HG03175 (cell line): ENCODE data around the gene ACAD9.
"Not testable (repeated sequence)": the region's sequence is repeated elsewhere in the genome, so short reads cannot be mapped to it uniquely, and the experiment has no call there.

Source experiments
- ATAC-seq: cut with Tn5 transposase; IDR thresholded peaks from one replicate; pipeline ENCODE4 v1.9.1; 2021; ENCODE audit warnings: mild to moderate bottlenecking, moderate library complexity; ENCODE audit not compliant: unreplicated experiment

Gene ACAD9

DNA sequence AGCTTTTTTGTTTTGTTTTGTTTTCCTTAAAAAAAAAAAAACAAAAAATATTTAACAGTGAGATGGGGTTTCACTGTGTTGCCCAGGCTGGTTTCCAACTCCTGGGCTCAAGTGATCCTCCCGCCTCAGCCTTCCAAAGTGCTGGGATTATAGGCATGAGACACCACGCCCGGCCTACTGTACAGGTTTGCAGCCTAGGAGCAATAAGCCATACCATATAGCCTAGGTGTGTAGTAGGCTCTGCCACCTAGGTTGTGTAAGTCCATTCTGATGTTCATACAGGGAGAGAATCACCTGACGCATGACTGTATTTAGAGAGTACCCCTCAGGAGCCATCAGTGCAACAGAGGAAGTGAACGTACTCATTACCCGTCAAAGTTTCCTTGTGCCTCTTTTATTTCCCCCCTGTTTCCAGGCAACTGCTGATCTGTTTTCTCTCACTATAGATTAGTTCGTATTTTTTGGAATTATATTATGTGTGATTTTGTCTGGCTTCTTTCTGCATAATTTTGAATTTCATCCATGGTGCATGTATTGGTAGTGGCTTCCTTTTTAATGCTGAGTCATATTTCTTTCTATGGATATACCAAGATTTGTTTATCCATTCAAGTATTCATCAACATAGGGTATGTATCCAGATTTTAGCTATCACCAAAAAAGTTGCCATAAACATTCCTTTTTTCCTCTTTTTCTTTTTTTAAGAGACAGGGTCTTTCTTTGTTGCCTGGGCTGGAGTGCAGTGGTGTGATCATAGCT is 9.9 kb downstream of the ACAD9 start:
- no peak for ATAC-seq

DNA sequence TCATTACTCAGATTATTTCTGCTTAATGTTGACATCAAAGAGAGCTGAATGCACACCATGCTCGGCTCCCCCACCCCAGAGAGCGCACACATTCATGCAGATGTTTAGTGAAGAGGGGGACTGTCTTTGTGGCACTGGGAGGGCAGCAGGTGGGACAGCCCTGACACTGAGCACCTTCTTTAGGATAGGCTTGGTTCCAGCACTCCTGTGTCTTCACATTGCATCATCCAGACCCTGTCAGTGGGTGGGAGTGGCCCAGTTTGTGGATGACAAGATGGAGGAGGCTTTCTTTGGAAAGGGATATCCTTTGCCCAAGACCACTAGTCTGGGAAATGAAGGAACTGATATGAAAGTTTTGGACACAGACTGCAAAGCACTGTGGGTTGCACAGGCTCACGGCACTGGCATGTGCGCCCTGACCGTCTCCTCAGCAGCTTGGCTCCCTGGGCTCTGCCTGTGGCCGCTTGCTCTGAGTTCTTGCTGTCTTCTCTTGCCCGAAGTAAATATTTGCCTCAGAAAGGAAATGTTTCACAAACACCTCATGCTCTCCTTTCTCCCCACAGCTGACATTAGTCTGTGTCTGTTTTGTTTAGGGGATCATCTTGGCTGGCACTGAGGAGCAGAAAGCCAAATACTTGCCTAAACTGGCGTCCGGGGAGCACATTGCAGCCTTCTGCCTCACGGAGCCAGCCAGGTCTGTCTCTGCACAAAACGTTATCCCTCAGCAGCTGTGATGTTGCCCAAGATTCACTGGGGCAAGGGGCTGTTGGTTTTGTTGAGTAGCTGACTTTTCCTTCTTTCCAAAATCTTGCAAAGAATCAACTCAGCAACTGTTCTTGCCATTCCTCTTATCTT is 16.6 kb downstream of the ACAD9 start:
- no peak for ATAC-seq

- no peak for ATAC-seq
Measured at GRCh38 chr3:128902426-128902825, 23.0 kb downstream of the ACAD9 start.

DNA sequence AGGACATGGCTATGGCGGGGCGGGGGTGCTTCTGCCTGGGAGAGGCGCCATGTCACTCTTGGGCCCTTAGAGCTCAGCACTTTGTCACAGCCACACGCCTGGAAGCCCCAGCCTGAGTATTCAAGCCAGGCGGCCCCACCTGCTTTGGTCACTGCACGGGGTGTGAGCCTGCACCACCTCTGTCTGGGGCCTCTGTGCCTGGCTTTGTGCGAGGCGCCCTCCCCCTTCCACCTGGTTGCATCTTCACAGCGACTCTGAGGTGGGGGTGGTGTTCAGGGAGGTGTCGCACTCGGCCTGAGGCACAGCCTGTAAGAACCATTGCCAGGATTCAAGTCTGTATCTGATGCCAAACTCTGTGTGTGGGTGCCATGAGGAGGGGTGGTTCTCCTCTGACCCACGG is 24.1 kb downstream of the ACAD9 start:
- ATAC-seq = no peak

DNA sequence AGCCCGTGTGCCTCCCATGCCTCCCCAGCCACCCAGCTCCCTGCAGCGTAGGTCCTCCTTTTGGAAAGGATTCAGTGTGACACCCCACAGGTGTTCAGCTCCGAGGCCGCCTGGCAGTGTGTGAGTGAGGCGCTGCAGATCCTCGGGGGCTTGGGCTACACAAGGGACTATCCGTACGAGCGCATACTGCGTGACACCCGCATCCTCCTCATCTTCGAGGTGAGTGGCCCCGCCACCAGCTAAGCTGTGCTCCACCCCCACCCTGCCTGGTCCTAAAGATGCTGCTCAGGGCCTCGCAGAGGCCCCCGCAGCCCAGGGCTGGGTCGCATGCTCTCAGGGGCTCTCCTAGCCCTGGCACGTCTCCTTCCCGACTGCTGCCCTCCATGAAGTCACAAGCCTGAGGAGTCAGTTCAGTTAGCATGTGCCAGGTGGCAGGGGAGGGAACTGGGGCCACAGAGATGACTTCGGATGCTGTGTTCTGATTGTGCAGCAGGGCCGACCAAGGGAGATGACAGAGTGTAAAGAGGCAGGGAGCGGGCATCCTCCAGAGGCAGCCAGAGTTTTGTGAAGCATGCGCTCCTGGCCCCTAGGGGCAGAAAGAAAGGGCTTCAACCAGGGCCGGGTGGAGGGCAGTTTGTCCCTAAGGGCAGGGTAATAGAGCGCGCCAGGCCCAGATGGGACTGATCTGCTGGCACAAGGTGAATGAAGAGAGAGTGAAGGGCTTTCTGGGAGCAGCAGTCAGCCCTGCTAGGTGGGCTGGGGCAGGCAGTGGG is 26.8 kb downstream of the ACAD9 start:
- no peak for ATAC-seq

GRCh38 chr3:128906804-128907525 is 27.5 kb downstream of the ACAD9 start:
- no peak for ATAC-seq

GRCh38 chr3:128907706-128908445 is 28.5 kb downstream of the ACAD9 start:
- no peak for ATAC-seq

DNA sequence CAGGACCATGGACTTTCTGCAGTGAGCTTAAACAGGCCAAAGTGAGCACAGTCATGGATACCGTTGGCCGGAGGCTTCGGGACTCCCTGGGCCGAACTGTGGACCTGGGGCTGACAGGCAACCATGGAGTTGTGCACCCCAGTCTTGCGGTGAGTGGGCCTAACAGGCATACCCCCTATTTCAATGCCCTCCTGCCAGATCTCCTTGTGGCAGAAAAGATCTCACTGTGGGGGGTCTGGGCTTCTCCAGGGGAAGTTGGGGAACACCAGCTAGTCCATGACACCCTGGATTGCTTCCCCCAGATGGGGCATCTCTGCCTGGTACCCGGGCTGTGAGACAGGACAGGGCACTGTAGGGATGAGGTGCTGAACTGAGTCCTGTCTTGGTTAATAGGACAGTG is 29.5 kb downstream of the ACAD9 start:
- no peak for ATAC-seq

GRCh38 chr3:128910006-128910405 is 30.6 kb downstream of the ACAD9 start:
- ATAC-seq = no peak

DNA sequence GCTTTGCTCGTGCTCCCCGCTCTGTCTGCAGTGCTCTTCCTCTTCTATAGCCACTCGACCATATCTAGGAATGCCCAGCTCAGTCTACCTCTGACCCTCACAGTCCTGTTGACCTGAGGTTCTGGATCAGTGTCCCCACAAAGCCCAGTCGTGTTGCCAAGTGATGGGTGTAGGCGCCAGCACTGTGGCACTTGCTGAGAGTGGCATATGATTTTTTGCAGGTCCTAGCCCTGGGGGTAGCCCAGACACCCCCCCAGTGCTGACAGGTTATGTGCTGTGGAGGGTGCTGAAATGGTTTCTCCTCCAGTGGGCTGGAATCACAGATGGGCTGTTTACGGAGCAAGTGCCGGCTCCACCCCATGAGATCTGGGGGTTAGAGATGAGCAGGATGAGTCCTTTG is 32.5 kb downstream of the ACAD9 start:
- ATAC-seq = no peak

DNA sequence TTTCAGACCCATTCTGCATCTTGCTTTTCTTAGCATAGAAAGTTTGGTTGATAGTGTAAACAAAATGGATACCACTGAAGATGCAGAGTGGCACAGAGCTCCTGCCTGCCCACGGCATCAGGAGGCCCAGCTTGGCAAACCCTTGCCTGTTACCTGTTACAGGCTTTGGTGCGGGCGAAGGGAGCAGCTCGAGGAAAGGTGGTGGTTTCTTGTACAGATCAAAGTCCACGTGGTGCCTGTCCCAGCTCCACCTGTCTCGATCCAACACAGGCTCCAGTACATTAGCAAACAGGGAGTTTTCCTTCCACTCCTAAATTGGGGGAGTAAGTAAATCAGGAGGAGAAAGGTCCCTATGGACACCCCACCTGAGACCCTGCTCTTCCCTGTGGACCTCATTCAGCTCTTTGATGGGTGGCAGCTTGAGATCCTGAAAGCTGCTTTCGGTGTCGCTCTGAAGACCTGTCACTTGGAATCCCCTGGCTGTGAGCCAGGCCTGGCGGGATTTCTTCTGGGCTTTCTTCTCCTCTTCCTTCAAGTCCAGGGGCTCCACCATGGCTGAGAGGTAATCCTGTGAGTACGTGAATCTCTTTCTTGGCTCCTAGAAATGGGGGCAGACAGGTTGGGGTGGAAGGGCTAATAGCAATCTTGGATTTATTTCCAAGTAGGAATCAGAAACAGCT is 35.7 kb downstream of the ACAD9 start:
- no peak for ATAC-seq

GRCh38 chr3:128917291-128917690 is 37.9 kb downstream of the ACAD9 start:
- no peak for ATAC-seq

DNA sequence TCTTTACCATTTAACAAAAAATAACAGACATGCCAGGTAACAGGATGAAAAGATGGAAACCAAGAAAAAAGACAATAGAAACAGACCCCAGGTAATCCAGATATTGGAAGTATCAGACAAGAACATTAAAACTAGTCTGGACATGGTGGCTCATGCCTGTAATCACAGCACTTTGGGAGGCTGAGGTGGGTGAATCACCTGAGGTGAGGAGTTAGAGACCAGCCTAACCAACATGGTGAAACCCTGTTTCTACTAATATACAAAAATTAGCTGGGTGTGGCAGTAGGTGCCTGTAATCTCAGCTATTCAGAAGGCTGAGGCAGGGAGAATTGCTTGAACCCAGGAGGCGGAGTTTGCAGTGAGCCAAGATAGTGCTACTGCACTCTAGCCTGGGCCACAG is 40.6 kb downstream of the ACAD9 start:
- no peak for ATAC-seq

DNA sequence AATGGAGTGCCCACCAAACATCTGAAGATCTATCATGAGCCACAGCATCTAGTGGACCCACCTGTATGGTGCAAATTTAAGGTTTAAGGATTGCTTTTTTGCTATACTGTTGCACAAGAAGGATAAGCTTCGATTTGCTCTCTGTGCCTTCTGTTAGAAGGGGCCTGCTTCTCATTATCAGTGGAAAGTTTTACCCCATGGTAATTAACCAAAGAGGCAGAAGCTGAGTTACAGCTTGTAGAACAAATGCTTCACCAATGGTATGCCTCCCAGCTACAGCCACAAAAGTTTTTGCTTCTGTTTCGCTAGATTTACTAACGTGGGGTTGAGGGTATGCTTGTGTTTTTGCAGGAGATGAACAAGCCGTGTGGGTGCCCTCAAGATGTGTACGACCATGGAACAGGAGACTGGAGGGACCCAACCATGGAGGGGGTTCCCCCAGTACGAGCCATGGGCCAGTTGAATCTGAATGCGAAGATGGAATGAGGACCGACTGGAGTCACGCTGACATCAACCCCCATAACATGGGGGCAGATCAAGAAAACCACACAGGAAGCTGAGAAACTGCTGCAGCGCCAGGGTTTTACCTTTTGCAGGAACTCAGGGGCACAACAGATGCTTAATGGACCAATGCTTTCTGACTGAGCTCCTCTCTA is 43.5 kb downstream of the ACAD9 start:
- ATAC-seq = no peak

GRCh38 chr3:128923576-128923975 is 44.2 kb downstream of the ACAD9 start:
- ATAC-seq = no peak

GRCh38 chr3:128923986-128924385 is 44.6 kb downstream of the ACAD9 start:
- ATAC-seq = not testable (repeated sequence)

- no peak for ATAC-seq
Measured at GRCh38 chr3:128929364-128929763, 49.9 kb downstream of the ACAD9 start.

- ATAC-seq = no peak
Measured at GRCh38 chr3:128931046-128931445, 51.6 kb downstream of the ACAD9 start.
